ENCODE measurements around the gene SDHAF3.

SDHAF3 gene

GRCh38 chr7:97219237-97219636 lies 101.7 kb downstream of the SDHAF3 start:
- Histone ChIP-seq H3K4me1 (ENCODE audit: control insufficient read depth, insufficient read depth, low read length) (no peaks in the 10 kb centered on the region), H3K4me3 (ENCODE audit: low read depth, low read length) (no peak overlapping the region), H3K27ac (ENCODE audit: low read depth, low read length) (no peak overlapping the region), H3K9me3 (ENCODE audit: control insufficient read depth, insufficient read depth, low read depth, low read length) (no peaks in the 10 kb centered on the region), H3K27me3 (ENCODE audit: control insufficient read depth, insufficient read depth, low read length) (no peaks in the 10 kb centered on the region), H3K36me3 (ENCODE audit: control insufficient read depth, insufficient read depth, low read length) (no peaks in the 10 kb centered on the region), H3K9ac (ENCODE audit: low read length) (no peak overlapping the region)

GRCh38 chr7:97224316-97224715 lies 106.8 kb downstream of the SDHAF3 start:
- Histone ChIP-seq H3K4me3 (ENCODE audit: low read depth, low read length) (no peak overlapping the region), H3K4me1 (ENCODE audit: control insufficient read depth, insufficient read depth, low read length) (no peaks in the 10 kb centered on the region), H3K27ac (ENCODE audit: low read depth, low read length) (no peak overlapping the region), H3K27me3 (ENCODE audit: control insufficient read depth, insufficient read depth, low read length) (no peaks in the 10 kb centered on the region), H3K9ac (ENCODE audit: low read length) (no peak overlapping the region), H3K9me3 (ENCODE audit: control insufficient read depth, insufficient read depth, low read depth, low read length) (no peaks in the 10 kb centered on the region), H3K36me3 (ENCODE audit: control insufficient read depth, insufficient read depth, low read length) (no peaks in the 10 kb centered on the region)

GRCh38 chr7:97226541-97226940 lies 109.0 kb downstream of the SDHAF3 start:
- no peak overlapping the region for H3K9ac ChIP-seq (ENCODE audit: low read length)
- no peaks in the 10 kb centered on the region for H3K36me3 ChIP-seq (ENCODE audit: control insufficient read depth, insufficient read depth, low read length)
- no peak overlapping the region for H3K4me3 ChIP-seq (ENCODE audit: low read depth, low read length)
- H3K9me3 ChIP-seq (ENCODE audit: control insufficient read depth, insufficient read depth, low read depth, low read length), result no peaks in the 10 kb centered on the region
- no peaks in the 10 kb centered on the region for H3K4me1 ChIP-seq (ENCODE audit: control insufficient read depth, insufficient read depth, low read length)
- no peaks in the 10 kb centered on the region for H3K27me3 ChIP-seq (ENCODE audit: control insufficient read depth, insufficient read depth, low read length)
- H3K27ac ChIP-seq (ENCODE audit: low read depth, low read length), result no peak overlapping the region

All from HUES6 (cell line).